CD4-positive, alpha-beta T cell treated with Interleukin-4 for 4 hours (primary cell): ENCODE results near the gene SLC12A7.

Experiments
- DNase-seq: peaks from one replicate; pipeline ENCODE4 v3.0.0-alpha.2; 2020

Gene SLC12A7

GRCh38 chr5:1015507-1015906 is 96.4 kb downstream of the SLC12A7 start:
- DNase-seq: no peak

- no peak for DNase-seq
Observed at GRCh38 chr5:1014781-1015221, 97.1 kb downstream of the SLC12A7 start.

- no peak for DNase-seq
Observed at GRCh38 chr5:1014346-1014745, 97.5 kb downstream of the SLC12A7 start.

- no peak for DNase-seq
Observed at GRCh38 chr5:1013948-1014301, 97.9 kb downstream of the SLC12A7 start.

- no peak for DNase-seq
Observed at GRCh38 chr5:1013238-1013947, 98.5 kb downstream of the SLC12A7 start.

- no peak for DNase-seq
Observed at GRCh38 chr5:1012900-1013237, 99.0 kb downstream of the SLC12A7 start.

- DNase-seq: no peak
Observed at GRCh38 chr5:1012313-1012841, 99.5 kb downstream of the SLC12A7 start.

- DNase-seq: no peak
Observed at GRCh38 chr5:1011741-1012312, 100.0 kb downstream of the SLC12A7 start.

GRCh38 chr5:1011226-1011631 is 100.6 kb downstream of the SLC12A7 start:
- DNase-seq: no peak

- no peak for DNase-seq
Observed at GRCh38 chr5:1010641-1011046, 101.2 kb downstream of the SLC12A7 start.

- DNase-seq: no peak
Observed at GRCh38 chr5:1010181-1010510, 101.7 kb downstream of the SLC12A7 start.

- DNase-seq: no peak
Observed at GRCh38 chr5:1009359-1010180, 102.3 kb downstream of the SLC12A7 start.

GRCh38 chr5:1008451-1009358 is 103.2 kb downstream of the SLC12A7 start, which contains the start of gene NKD2:
TSS of gene NKD2 (plus strand) at chr5:1008802. CDS start at chr5:1009058, 256 bp downstream.
- DNase-seq: no peak

GRCh38 chr5:1007681-1008450 is 104.0 kb downstream of the SLC12A7 start:
- DNase-seq: no peak

GRCh38 chr5:1007221-1007680 is 104.6 kb downstream of the SLC12A7 start:
- DNase-seq: no peak

GRCh38 chr5:1006656-1007071 is 105.2 kb downstream of the SLC12A7 start:
- no peak for DNase-seq

GRCh38 chr5:1005904-1006655 is 105.8 kb downstream of the SLC12A7 start:
- DNase-seq: no peak

GRCh38 chr5:1005249-1005851 is 106.5 kb downstream of the SLC12A7 start:
- DNase-seq: no peak

GRCh38 chr5:1004461-1005248 is 107.2 kb downstream of the SLC12A7 start:
- DNase-seq: peak; percentile 15
